ENCODE measurements around the gene CNTN4. TPM values are rescaled to one million over a fixed set of nuclear protein-coding genes. Genes with fewer than 3 reads are reported as not detected.

CNTN4 gene
- total and polyA plus RNA-seq, 10 donors = 0.20 to 4.3 (median 1.5) TPM

DNA sequence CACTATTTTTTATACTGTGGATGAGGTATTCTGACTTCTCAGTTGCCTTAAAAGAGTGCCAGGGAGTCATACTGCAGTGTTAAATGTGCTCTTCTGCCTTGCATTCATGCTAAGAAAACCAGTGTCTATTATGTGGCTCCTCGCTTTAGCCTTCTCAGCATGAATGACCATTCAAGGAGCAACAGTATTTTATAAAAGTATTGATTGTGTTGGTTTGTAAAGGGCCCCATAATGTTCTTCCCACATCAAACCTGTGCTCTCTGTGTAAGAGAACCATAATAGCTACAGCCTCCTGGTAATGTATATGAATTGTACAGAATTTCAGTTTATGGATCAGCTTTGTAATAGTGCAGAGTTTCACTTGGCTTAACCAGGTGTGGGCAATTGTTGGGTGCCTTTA lies 316.4 kb downstream of the CNTN4 start:
- no peak for DNase-seq
- TF ChIP-seq POLR2A (IDR thresholded peaks at IDR 0.05) (no peak), POLR2AphosphoS5 (IDR thresholded peaks at IDR 0.05) (no peak)
- WGBS, 5 donors = 74 to 93% (median 80%) methylated on average over 1 of the region's 1 CpG

GRCh38 chr3:2420919-2421318 lies 322.3 kb downstream of the CNTN4 start:
- H3K9me3 ChIP-seq = peaks cover 0 to 14% (median 6%) of the 10 kb centered on the region in 8 donors
- TF ChIP-seq POLR2AphosphoS5 (IDR thresholded peaks at IDR 0.05) = no peak
- TF ChIP-seq POLR2A (IDR thresholded peaks at IDR 0.05) = no peak
- TF ChIP-seq, protein P1, sequence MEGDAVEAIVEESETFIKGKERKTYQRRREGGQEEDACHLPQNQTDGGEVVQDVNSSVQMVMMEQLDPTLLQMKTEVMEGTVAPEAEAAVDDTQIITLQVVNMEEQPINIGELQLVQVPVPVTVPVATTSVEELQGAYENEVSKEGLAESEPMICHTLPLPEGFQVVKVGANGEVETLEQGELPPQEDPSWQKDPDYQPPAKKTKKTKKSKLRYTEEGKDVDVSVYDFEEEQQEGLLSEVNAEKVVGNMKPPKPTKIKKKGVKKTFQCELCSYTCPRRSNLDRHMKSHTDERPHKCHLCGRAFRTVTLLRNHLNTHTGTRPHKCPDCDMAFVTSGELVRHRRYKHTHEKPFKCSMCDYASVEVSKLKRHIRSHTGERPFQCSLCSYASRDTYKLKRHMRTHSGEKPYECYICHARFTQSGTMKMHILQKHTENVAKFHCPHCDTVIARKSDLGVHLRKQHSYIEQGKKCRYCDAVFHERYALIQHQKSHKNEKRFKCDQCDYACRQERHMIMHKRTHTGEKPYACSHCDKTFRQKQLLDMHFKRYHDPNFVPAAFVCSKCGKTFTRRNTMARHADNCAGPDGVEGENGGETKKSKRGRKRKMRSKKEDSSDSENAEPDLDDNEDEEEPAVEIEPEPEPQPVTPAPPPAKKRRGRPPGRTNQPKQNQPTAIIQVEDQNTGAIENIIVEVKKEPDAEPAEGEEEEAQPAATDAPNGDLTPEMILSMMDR (IDR thresholded peaks at IDR 0.05 in 8 of 11, conservative IDR thresholded peaks at IDR 0.05 in 3 of 11) = no peak
- no peaks in the 10 kb centered on the region for H3K27me3 ChIP-seq (replicated peaks in 1 of 7)
- H3K4me3 ChIP-seq = no peak overlapping the region
- intact Hi-C loops (cut with DNase I; ENCODE audit: low total_unique reads) = no loop called here
- no peaks in the 10 kb centered on the region for H3K36me3 ChIP-seq
- H3K4me1 ChIP-seq = no peaks in the 10 kb centered on the region
- DNase-seq = no peak
- WGBS, 5 donors = 67 to 85% (median 74%) methylated on average over 3 of the region's 3 CpGs
- no peak overlapping the region for H3K27ac ChIP-seq

More for the DNA sequence above, 316.4 kb downstream of the CNTN4 start:
- H3K4me3 ChIP-seq = no peak overlapping the region
- intact Hi-C loops (cut with DNase I; ENCODE audit: low total_unique reads) = no loop called here
- no peaks in the 10 kb centered on the region for H3K27me3 ChIP-seq (replicated peaks in 1 of 7)
- H3K36me3 ChIP-seq = no peaks in the 10 kb centered on the region
- H3K4me1 ChIP-seq = no peaks in the 10 kb centered on the region
- no peak overlapping the region for H3K27ac ChIP-seq
- H3K9me3 ChIP-seq = no peaks in the 10 kb centered on the region

DNA sequence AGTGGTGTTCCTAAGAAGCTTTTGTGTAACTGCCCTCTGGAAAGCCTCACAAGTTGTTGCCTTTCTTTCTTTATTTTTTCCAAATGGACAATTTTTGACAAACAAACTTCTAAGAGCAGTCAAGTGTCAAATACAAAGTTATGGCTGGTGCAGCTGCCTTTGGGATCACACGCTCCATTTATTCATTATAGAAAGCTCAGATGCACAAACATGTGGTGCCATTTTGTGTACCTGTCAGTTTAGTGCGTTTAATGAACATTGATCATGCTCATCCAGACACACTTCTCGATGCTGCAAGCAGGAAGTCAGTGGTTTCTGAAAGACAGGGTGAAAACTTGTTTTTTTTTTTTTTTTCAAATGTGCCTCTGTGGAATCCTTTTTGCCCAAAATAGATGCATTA lies 324.5 kb downstream of the CNTN4 start:
- no peak for TF ChIP-seq POLR2AphosphoS5 (IDR thresholded peaks at IDR 0.05)
- TF ChIP-seq, protein P1 (IDR thresholded peaks at IDR 0.05 in 8 of 11, conservative IDR thresholded peaks at IDR 0.05 in 3 of 11) = no peak
- no peak for TF ChIP-seq POLR2A (IDR thresholded peaks at IDR 0.05)
- Histone ChIP-seq H3K4me1 (no peaks in the 10 kb centered on the region), H3K4me3 (no peak overlapping the region), H3K27ac (no peak overlapping the region), H3K27me3 (replicated peaks in 1 of 7) (no peaks in the 10 kb centered on the region), H3K36me3 (no peaks in the 10 kb centered on the region), H3K9me3 (peaks cover 0 to 19% (median 6%) of the 10 kb centered on the region in 8 donors)
- no peak for DNase-seq
- WGBS, 5 donors = 56 to 85% (median 74%) methylated on average over 3 of the region's 3 CpGs
- intact Hi-C loops (cut with DNase I; ENCODE audit: low total_unique reads) = no loop called here

GRCh38 chr3:2441558-2441957 lies 342.9 kb downstream of the CNTN4 start:
- no peaks in the 10 kb centered on the region for H3K36me3 ChIP-seq
- H3K4me1 ChIP-seq = no peaks in the 10 kb centered on the region
- intact Hi-C loops (cut with DNase I; ENCODE audit: low total_unique reads) = no loop called here
- TF ChIP-seq, protein P1 (IDR thresholded peaks at IDR 0.05 in 8 of 11, conservative IDR thresholded peaks at IDR 0.05 in 3 of 11) = no peak
- TF ChIP-seq POLR2AphosphoS5 (IDR thresholded peaks at IDR 0.05) (no peak), POLR2A (IDR thresholded peaks at IDR 0.05) (no peak)
- no peaks in the 10 kb centered on the region for H3K9me3 ChIP-seq
- no peaks in the 10 kb centered on the region for H3K27me3 ChIP-seq (replicated peaks in 1 of 7)
- H3K27ac ChIP-seq = no peak overlapping the region
- no peak overlapping the region for H3K4me3 ChIP-seq
- no peak for DNase-seq
- 52 to 70% (median 62%) methylated on average over 3 of the region's 3 CpGs for WGBS, 5 donors

DNA sequence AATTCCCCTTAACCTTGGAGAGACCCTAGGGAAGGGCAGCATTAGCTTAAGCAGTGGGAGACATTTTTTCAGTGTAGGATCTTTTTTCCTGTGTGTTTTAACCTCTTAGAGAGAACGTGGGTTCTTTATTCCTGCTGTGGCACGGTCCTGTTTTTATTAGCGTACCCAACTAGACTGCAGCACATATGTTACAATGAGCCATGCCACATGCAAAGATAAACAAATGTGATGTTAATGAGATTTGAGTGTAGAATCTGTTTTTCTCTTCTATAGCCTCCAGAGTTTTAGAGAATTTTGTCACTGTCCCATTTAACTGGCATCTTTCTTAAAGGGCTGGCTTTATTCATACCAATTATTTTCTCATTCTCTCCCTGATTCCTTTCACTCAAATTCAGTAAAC lies 347.5 kb downstream of the CNTN4 start:
- H3K4me3 ChIP-seq = no peak overlapping the region
- intact Hi-C loops (cut with DNase I; ENCODE audit: low total_unique reads) = no loop called here
- H3K9me3 ChIP-seq = no peaks in the 10 kb centered on the region
- H3K27ac ChIP-seq = no peak overlapping the region
- TF ChIP-seq, protein P1 (IDR thresholded peaks at IDR 0.05 in 8 of 11, conservative IDR thresholded peaks at IDR 0.05 in 3 of 11) = no peak
- TF ChIP-seq POLR2AphosphoS5 (IDR thresholded peaks at IDR 0.05) = no peak
- TF ChIP-seq POLR2A (IDR thresholded peaks at IDR 0.05) = no peak
- H3K27me3 ChIP-seq (replicated peaks in 1 of 7) = no peaks in the 10 kb centered on the region
- H3K4me1 ChIP-seq = no peaks in the 10 kb centered on the region
- no peak for DNase-seq
- no peaks in the 10 kb centered on the region for H3K36me3 ChIP-seq
- 66 to 82% (median 76%) methylated on average over 3 of the region's 3 CpGs for WGBS, 5 donors

Measured in spleen (tissue), 11 donors.